Sigmoid colon (tissue), 4 donors: ENCODE results near the gene PACS2.

Experiments
- CTCF ChIP-seq, 4 experiments: fragments of 450-650 bp in 3 of 4; fragments of 200-600 bp in 1 of 4; IDR thresholded peaks; one replicate each; pipeline ENCODE4 v1.5.1; 2016 to 2019; ENCODE audit warnings: antibody characterized with exemption in 4 of 4, mild to moderate bottlenecking in 3 of 4, moderate library complexity in 2 of 4
- EP300 ChIP-seq, 4 donors: sonication (generic); formaldehyde crosslinking; IDR thresholded peaks; one replicate each; pipeline ENCODE4 v1.6.1; 2017; ENCODE audit warnings: antibody characterized with exemption in 4 of 4
- POLR2A ChIP-seq, 2 donors: fragments of 450-650 bp; IDR thresholded peaks; one replicate each; pipeline ENCODE4 v1.6.1; 2016; ENCODE audit warnings: antibody characterized with exemption in 2 of 2, mild to moderate bottlenecking in 2 of 2, moderate library complexity in 2 of 2
- POLR2AphosphoS5 ChIP-seq, 4 donors: sonication (generic); formaldehyde crosslinking; IDR thresholded peaks; one replicate each; pipeline ENCODE4 v1.6.1; 2017; ENCODE audit warnings: antibody characterized with exemption in 4 of 4

- TF ChIP-seq POLR2A (IDR thresholded peaks at IDR 0.05): no peak
- TF ChIP-seq CTCF (IDR thresholded peaks at IDR 0.05): no peak
- no peak for TF ChIP-seq EP300 (IDR thresholded peaks at IDR 0.05)
- TF ChIP-seq POLR2AphosphoS5 (IDR thresholded peaks at IDR 0.05): no peak
Measured at GRCh38 chr14:105299654-105300541, 14.7 kb upstream of the PACS2 start.
